NB4 (cell line): ENCODE results near the gene ZMYND8.

Experiments
- CTCF ChIP-seq: IDR thresholded peaks from one replicate; pipeline ENCODE4 v1.5.1; 2012; ENCODE audit warnings: low read depth, low read length
- POLR2A ChIP-seq: IDR thresholded peaks from 2 replicates; pipeline ENCODE4 v1.6.1; 2011; ENCODE audit warnings: mild to moderate bottlenecking; ENCODE audit not compliant: insufficient read length; ENCODE audit errors: extremely low read depth

DNA sequence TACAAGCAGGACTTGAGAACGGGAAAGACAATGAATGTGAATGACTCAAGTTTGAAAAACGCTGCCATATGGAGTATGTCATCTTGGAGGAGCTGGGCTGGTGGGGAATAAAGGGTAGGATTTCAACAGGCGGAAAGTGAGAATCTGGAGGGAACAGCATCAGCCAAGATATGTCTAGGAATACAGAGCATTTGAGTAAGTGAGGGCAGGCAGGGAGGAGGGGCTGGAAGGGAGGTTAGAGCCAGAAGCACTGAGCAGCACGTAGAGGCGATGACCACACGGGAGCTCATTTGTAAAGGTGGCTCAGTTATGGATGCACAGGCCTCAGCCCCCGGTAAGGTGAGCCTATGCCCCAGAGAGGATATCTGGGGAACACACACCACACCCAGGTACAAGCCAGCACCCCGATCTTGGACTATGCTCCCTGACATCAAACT, 115.1 kb downstream of the ZMYND8 start:
- TF ChIP-seq POLR2A, result no peak
- no peak for TF ChIP-seq CTCF
